ENCODE data around the gene SAMD4B.
"Not testable (repeated sequence)": the region's sequence is repeated elsewhere in the genome, so short reads cannot be mapped to it uniquely, and the experiment has no call there.

Gene SAMD4B

GRCh38 chr19:39372047-39372802 is 30.0 kb downstream of the SAMD4B start:
- TF ChIP-seq MAX (IDR thresholded peaks at IDR 0.05; ENCODE audit: low read depth, low read length) (no peak), POLR2A (IDR thresholded peaks at IDR 0.05; ENCODE audit: extremely low read depth, insufficient read length) (no peak), MYC (IDR thresholded peaks at IDR 0.05; ENCODE audit: low read depth, low read length) (no peak), CTCF (IDR thresholded peaks at IDR 0.05; ENCODE audit: low read depth, low read length) (no peak)
- DNase-seq (ENCODE audit: low read depth): no peak

GRCh38 chr19:39372941-39373340 is 30.7 kb downstream of the SAMD4B start:
- no peak for DNase-seq (ENCODE audit: low read depth)
- no peak overlapping the region for H3K4me3 ChIP-seq (ENCODE audit: low read depth, low read length)
- TF ChIP-seq MAX (IDR thresholded peaks at IDR 0.05; ENCODE audit: low read depth, low read length): no peak
- TF ChIP-seq CTCF (IDR thresholded peaks at IDR 0.05; ENCODE audit: low read depth, low read length): no peak
- no peak for TF ChIP-seq MYC (IDR thresholded peaks at IDR 0.05; ENCODE audit: low read depth, low read length)
- no peak for TF ChIP-seq POLR2A (IDR thresholded peaks at IDR 0.05; ENCODE audit: extremely low read depth, insufficient read length)

More at GRCh38 chr19:39372047-39372802, 30.0 kb downstream of the SAMD4B start:
- no peak overlapping the region for H3K4me3 ChIP-seq (ENCODE audit: low read depth, low read length)

- TF ChIP-seq CTCF (IDR thresholded peaks at IDR 0.05; ENCODE audit: low read depth, low read length): no peak
- TF ChIP-seq MYC (IDR thresholded peaks at IDR 0.05; ENCODE audit: low read depth, low read length): no peak
- TF ChIP-seq POLR2A (IDR thresholded peaks at IDR 0.05; ENCODE audit: extremely low read depth, insufficient read length): no peak
- TF ChIP-seq MAX (IDR thresholded peaks at IDR 0.05; ENCODE audit: low read depth, low read length): no peak
- H3K4me3 ChIP-seq (ENCODE audit: low read depth, low read length): no peak overlapping the region
- DNase-seq (ENCODE audit: low read depth): no peak
These were observed 33.7 kb downstream of the SAMD4B start for GRCh38 chr19:39375929-39376328.

GRCh38 chr19:39377373-39378362 is 35.4 kb downstream of the SAMD4B start:
- DNase-seq (ENCODE audit: low read depth): no peak
- H3K4me3 ChIP-seq (ENCODE audit: low read depth, low read length): no peak overlapping the region
- TF ChIP-seq POLR2A (IDR thresholded peaks at IDR 0.05; ENCODE audit: extremely low read depth, insufficient read length): no peak
- no peak for TF ChIP-seq MAX (IDR thresholded peaks at IDR 0.05; ENCODE audit: low read depth, low read length)
- TF ChIP-seq MYC (IDR thresholded peaks at IDR 0.05; ENCODE audit: low read depth, low read length): no peak
- TF ChIP-seq CTCF (IDR thresholded peaks at IDR 0.05; ENCODE audit: low read depth, low read length): no peak

GRCh38 chr19:39379366-39379765 is 37.1 kb downstream of the SAMD4B start:
- not testable (repeated sequence) for DNase-seq (ENCODE audit: low read depth); H3K4me3 ChIP-seq (ENCODE audit: low read depth, low read length)

GRCh38 chr19:39379865-39380396 is 37.7 kb downstream of the SAMD4B start:
- H3K4me3 ChIP-seq (ENCODE audit: low read depth, low read length): no peak overlapping the region
- TF ChIP-seq MAX (IDR thresholded peaks at IDR 0.05; ENCODE audit: low read depth, low read length): no peak
- no peak for TF ChIP-seq POLR2A (IDR thresholded peaks at IDR 0.05; ENCODE audit: extremely low read depth, insufficient read length)
- TF ChIP-seq CTCF (IDR thresholded peaks at IDR 0.05; ENCODE audit: low read depth, low read length): no peak
- no peak for TF ChIP-seq MYC (IDR thresholded peaks at IDR 0.05; ENCODE audit: low read depth, low read length)
- no peak for DNase-seq (ENCODE audit: low read depth)

Measured in NB4 (cell line).